NCI-H2196 treated with DMSO at 0.1 percent for 48 hours (cell line): ENCODE data around the gene FZR1.
A peak's percentile ranks its signal among the peaks of the same experiment; 100 is the strongest.

ENCODE experiments used
- DNase-seq: peaks from one replicate; lab custom pipeline; 2025; ENCODE audit not compliant: unreplicated experiment; lab: John Stamatoyannopoulos, UW

FZR1 gene

DNA sequence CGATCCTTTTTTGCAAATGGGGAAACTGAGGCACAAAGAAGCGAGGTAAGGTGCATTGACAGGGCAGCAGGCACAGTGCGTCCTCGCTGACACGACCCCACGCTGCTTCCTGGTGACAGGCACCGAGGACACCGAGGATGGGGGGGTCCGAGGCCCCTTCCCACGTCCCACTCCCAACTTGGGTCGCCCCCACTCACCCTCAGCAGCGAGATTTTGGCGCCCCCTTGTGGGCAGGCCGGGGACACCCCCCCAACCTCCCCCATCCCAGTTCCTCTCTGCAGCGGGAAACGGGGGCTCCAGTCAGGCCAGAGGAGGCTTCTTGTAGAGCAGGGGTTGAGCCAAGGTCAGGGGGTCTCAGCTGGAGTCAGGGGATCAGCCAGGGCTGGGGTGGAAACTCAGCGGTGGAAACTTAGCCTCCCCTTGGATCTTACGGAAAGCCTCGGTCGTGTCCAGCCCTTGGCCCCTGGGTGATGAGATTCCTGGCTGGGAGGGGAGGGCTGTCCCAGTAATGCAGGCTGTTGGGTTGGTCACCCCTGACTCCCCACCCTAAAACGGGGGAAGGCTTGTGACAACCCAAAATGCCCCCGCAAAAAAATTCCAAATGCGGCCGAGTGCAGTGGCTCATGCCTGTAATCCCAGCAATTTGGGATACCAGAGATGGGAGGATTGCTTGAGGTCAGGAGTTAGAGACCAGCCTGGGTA is 34.0 kb upstream of the FZR1 start:
- DNase-seq = no peak

DNA sequence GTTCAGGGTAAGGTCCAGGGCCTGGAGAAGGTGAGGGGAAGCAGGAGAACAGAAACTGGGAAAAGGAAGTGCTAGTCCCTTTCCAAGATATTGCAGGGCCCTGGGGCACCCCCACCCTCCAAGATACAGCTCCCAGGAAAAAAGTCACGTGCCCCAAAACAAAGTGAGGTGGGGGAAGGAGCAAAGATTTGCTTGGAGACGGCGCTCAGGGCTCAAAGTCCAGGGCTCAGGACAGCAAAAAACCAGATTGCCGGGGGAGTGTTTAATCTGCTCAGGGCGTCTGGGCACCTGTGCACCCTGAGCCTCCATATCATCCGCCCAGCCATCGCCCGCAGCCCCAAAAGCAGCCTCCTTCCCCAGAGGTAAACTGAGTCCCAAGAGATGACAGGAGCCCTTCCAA is 32.1 kb upstream of the FZR1 start:
- no peak for DNase-seq

DNA sequence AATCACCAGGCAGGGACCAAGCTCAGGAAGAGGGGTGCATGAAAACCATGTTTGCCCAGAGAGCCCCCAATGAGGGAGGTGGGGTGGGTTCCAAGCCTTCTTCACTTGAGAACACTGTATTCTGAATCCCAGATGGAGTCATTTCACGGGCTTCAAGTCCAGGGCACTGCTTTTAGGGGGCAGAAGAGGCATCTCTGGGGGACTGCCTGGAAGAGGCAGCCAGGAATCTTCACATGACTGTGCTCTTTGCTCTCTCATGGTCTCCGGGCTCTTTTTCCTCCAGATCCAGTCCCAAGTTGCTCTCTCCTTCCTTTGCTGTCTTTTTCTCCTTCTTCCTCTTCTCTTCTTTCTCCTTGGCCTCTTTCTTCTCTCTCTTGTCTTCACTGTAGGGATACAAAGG is 31.5 kb upstream of the FZR1 start:
- no peak for DNase-seq

- DNase-seq = no peak
Measured at GRCh38 chr19:3475449-3475848, 30.7 kb upstream of the FZR1 start.

DNA sequence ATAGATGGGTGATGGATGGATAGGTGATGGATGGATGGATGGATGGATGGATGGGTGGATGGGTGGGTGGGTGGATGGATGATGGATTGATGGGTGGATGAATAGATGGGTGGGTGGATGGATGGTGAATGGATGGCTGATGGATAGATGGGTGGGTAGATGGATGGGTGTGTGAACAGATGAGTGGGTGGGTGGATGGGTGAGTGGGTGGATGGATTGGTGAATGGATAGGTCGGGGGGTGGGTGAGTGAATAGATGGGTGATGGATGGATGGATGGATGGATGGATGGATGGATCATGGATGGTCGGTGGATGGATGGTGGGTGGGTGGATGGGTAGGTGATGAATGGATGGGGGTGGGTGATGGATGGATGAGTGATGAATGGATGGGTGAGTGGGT is 29.3 kb upstream of the FZR1 start:
- DNase-seq = no peak

- no peak for DNase-seq
Measured at GRCh38 chr19:3477506-3477905, 28.6 kb upstream of the FZR1 start.

DNA sequence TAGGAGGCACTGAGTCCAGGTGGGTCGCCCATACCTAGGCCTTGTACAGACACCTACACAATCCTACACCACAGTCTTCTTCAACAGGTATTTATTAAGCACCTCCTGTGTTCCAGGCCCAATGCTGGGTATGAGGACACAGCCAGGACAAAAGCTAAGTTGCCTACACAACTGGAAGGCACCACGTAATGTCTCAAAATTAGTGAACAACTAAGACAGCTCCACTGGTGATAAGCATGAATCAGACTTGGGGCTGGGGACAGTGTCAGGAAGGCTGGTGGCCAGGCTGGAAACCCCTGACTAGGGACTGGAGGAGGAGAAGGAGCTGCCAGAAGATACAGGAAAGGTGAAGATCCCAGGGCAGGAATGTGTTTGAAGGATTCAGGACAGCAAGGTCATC is 28.2 kb upstream of the FZR1 start:
- DNase-seq = no peak

GRCh38 chr19:3478409-3479176 is 27.5 kb upstream of the FZR1 start:
- DNase-seq = no peak

GRCh38 chr19:3479177-3479833 is 26.8 kb upstream of the FZR1 start:
- DNase-seq = peak; percentile 21

GRCh38 chr19:3479834-3480215 is 26.3 kb upstream of the FZR1 start:
- DNase-seq = no peak

DNA sequence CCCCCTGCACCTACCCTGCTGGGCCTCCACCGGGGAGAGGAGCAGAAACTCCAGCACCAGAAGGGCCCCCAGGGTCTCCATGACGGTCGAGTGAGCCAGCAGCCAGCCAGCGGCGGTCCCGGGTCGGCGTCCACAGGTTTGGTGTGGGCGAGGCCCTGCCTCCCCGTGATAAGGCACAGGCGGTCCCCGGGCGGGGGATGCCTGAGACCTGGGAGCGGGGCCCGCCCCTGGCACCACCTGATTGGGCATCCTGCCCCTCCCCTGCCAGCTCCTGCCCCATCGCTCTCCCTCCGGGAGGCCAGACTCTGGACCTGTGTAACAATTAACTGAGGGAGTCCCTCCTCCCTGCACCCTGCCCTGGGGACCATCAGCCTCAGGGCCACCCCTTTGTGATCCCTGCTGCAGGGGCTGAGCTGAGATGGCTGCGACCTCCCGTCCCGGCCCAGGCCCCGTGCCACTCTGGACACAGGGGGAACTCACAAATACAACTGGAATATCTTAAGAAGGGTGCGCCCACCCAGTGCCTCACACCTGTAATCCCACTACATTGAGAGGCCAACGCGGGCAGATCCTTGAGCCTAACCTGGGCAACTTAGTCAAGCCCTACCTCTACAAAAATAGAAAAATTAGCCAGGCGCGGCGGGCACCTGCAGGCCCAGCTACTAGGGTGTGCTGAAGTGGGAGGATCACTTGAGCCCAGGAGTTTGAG is 25.6 kb upstream of the FZR1 start, which contains the start of gene SMIM24:
Gene SMIM24 (minus strand): TSS at position 143 of the 709 bp plus-strand sequence. CDS start 62 bp downstream, at position 81.
- DNase-seq = no peak

GRCh38 chr19:3481241-3482090 is 24.6 kb upstream of the FZR1 start:
- no peak for DNase-seq

DNA sequence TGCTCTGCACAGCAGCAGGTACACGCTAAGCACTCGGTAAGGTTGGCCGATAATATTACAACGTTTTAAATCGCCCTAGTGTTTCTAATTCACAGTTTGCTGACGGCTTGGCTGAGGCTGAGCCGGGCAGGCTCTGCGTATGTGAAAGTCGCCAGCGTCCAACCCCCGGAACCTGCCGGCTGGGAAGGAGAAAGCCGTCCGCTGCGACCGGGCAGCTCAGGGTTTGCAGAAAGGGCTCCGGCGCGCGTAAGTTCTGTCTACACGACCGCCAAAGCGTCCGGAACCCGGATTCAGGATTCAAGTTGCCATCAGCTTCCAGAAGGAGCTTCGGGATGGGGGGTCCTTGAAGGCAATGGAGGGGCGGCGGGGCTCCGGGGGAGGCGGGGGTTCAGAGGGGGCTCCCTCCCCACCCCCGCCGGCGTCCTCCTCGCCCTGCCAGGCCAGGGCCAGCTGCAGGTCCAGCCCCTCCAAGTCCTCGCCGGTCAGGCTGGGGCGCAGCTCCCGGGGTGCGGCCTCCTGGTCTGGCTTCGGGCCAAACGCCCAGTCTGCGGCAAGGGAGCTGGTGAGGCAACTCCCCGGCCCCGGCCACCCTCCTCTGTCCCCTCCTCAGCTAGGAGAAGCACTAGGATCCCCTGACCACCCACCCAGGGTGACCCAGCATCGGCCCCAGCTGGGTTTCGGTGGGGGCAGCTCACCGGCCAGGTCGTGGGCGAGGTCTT is 23.4 kb upstream of the FZR1 start:
- no peak for DNase-seq

GRCh38 chr19:3483226-3483628 is 22.9 kb upstream of the FZR1 start, which contains the start of gene SMIM44:
SMIM44 (minus strand) TSS chr19:3483441; CDS start chr19:3483403, 38 bp downstream.
- DNase-seq = no peak

GRCh38 chr19:3491396-3492119 is 14.6 kb upstream of the FZR1 start:
- no peak for DNase-seq

DNA sequence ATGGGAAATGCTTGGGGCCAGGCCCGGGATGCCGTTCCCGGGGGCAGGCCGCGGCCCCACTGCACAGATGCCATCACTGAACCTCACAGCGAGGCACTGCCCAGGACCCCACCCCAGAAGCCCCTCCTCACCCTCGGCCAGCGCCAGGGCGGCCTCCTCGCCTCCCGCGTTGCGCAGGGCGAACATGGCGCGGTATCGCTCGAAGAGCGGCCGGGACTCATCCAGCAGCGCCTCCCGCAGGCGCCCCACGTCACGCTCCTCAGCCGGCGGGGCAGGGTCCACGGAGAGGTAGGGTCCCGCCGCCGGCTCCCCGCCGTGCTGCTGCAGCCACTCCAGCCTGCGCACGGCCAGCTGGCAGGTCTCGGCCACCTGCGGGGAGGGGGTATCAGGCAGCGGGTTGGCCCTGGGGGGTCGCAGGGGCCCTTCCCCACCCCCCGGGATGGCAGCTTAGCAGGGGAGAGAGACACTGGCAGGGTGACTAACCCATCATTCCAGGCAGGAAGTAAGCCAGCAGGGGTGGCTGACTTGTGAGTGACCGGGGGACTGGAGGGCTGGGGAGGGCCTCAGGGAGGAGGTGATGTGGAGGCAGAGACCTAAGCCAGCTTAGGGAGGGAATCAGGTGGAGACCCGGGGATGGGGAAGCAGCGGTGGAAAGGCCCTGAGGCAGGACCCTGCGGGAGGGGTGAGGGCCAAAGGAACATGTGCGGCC is 13.8 kb upstream of the FZR1 start:
- no peak for DNase-seq

DNA sequence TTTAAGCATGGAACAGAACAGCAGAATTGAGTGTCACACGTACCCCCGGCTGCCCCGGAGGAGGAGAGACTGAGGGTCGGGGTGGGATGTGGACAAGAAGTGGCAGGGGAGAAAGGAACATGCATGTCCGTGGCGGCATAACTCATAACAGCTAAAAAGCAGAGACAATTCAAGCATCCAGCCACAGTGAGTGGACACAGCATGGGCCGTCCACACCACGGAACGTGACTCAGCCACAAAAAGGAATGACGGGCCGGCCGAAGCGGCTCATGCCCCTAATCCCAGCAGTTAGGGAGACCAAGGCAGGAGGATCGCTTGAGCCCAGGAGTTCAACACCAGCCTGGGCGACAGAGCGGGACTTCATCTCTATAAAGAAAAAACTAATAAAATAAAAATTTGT is 13.2 kb upstream of the FZR1 start:
- DNase-seq = no peak

- DNase-seq = no peak
Measured at GRCh38 chr19:3493651-3494050, 12.5 kb upstream of the FZR1 start.
